Stimulated activated CD4-positive, alpha-beta T cell treated with anti-CD3 and anti-CD28 coated beads, Interleukin-2, amount 100 ng/mL, for 48 hours (primary cell): Measurements from ENCODE around the gene SEMA5A.
"Not testable (repeated sequence)": the region's sequence is repeated elsewhere in the genome, so short reads cannot be mapped to it uniquely, and the experiment has no call there.

Experiments
- DNase-seq, 2 donors: peaks; one replicate each; pipeline ENCODE4 v3.0.0-alpha.2; 2020

SEMA5A gene

DNA sequence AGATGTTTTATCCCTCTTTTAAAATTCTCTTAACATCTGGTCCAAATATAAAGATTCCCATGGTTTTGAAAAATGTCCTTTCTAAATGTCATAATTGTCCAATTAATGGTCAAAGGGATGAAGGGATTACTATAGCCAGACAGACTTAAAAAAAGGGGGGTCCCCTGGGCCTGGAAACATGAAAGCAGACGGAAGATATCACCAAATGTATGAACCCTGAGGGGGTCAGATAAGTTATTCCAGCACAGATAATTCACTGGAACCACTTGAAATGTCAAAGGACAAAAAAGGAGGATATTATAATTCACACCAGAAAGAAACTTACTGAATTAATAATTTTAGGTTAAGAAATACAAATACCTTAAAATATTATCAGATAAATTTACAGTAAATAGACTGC is 155.8 kb downstream of the SEMA5A start:
- DNase-seq: no peak

DNA sequence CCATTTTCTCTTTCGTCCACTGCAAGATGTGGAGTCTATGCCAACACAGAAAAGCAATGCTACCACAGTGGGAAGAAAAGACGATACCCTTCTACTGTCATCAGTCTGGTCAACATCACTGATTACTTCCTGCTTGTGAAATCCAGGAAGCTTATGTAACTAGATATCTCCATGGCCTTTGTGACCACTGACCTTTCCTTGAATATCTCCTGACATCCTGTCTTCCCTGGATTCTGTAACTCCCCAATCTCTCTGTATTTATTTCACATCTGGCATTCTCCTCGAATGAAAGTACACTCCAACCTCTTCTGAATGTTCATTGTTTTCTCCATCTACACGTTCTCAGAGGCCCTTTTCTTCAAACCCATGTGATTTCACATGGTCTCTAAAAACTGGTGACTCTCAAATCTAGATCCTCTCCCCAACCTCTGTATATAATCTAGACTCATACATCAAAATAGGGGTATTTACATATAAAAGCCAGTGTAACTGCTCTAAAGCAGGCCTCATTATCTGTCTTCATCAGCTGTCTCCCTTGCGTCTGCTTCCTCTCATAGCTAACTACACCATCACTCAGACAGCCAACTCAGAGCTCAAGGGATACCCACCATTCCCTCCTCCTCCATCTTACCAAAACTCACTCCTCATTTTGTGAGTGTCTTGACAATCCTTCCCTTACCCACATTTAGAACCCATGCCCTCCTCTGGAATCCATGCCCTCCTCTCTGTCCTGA is 156.8 kb downstream of the SEMA5A start:
- no peak for DNase-seq

DNA sequence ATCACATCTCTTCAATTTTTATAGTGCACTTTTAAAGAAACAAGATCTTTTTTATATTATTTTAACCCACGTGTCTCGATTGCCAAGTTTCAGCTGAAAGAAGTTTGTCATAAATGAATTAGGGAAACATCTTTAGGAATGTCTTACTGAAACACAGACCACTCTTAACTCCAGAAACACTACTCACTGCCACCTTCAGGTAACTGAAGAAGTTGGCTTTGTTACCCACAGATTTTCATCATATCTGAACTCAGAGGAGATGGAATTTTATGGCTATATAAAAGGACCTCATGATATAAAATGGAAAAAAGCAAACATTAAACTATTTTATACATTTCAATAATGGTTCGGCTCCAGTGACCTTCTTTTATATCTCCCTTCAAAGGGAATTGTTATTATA is 158.0 kb downstream of the SEMA5A start:
- DNase-seq: no peak

GRCh38 chr5:9386945-9387344 is 158.9 kb downstream of the SEMA5A start:
- DNase-seq: no peak

DNA sequence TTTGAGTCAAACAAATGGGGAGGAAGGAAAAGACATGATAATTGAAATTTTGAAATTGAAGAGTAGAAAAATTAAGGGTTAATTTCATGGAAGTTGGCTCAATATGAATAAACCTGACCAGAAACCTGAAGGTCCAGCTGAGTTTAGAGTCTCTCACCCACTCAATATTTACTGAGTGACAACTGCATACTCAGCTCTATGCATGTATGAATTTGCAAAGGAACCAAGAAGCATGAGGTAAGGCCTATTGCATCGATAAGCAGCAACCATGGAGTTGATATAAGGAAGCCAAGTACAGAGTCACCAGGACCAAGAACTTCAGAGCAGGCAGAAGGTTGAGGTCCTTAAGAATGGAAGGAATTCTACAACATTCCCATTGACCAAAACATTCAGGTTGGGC is 163.4 kb downstream of the SEMA5A start:
- no peak for DNase-seq

GRCh38 chr5:9381464-9381863 is 164.4 kb downstream of the SEMA5A start:
- no peak for DNase-seq

DNA sequence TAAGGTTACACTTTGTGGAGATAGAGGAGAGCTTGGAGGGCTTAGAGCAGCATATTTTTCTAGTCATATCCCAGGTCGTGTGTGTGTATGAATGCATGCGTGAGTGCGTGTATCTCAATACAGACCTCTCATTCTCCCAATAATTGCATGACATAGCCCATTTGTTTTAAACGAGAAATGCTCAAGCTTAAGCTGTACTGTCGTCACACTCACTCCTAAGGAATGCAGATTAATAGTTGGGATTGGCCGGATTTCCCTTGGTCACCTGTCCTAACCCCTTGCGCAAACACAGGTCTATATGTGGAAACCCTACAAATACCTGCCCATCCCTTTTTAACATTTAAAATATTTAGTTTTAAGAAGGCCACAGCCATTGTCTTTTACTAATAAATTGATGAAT is 165.8 kb downstream of the SEMA5A start:
- DNase-seq: no peak

DNA sequence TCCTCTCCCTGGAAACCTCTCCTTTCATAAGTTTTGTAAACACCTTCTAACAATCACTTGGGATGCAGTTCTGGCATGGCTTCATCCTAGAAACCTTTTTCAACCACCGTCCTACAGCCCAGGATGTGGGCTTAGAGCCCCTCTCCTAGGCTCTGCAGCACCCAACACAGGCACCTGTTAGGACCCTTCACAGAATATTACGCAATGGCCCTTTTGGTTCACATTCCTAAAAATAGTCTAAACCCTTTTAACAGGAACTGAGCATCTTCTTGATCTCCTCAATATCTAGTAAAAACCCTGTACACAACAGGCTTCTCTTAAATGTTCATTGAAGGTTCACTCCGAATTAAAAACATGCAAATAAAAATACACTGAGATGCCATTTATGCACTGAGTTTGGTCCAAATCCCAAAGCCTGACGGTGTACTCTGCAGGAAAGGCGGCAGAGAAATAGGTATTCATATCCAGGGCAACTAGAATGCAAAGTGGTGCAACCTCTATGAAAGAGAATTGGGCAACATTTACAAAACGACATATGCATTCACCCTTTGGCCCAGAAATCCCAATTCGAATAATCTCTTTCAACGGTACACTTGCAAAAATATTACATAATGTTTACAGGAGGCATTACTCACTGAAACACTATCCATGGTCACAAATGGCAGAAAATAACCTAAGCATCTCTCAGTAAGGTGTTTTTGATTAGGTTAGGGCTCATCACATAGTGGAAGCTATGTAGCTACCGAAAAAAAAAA is 169.3 kb downstream of the SEMA5A start:
- no peak for DNase-seq

DNA sequence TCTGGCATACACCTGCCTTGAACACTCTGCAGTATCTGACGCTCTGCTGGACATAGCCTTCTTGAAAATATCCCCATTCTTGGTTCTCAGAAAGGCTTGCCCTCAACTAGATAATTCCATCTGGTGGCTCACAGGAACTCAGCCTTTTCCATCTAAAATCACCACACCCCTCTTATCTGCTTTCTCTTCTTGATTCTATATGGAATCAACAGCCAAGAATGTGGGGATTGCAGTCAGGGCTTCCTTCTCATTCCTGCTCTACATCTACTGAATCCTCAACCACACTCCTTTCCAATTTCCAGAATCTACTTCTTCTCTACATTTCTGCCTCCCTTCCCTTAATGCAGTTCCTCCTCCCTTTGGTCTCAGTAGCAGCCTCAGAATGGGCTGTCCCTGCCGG is 170.1 kb downstream of the SEMA5A start:
- no peak for DNase-seq

DNA sequence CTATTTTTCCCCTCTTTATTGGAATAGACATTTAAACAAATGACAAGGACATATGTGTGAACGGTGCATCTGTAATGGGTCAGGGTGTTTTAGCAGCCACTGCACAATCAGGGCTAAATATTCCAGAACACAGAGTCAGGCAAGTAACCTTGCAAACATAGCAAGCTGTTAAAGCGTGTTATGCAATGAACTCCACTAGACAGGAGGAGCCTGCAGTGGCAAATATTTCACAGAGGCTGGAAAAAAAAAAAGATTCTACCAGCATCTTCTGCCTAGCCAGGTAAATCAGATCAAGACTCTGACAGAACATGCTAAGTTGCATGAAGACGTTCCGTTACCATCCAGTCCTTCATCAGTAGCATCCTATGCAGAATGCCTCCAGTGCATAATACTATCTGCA is 171.8 kb downstream of the SEMA5A start:
- DNase-seq: no peak

DNA sequence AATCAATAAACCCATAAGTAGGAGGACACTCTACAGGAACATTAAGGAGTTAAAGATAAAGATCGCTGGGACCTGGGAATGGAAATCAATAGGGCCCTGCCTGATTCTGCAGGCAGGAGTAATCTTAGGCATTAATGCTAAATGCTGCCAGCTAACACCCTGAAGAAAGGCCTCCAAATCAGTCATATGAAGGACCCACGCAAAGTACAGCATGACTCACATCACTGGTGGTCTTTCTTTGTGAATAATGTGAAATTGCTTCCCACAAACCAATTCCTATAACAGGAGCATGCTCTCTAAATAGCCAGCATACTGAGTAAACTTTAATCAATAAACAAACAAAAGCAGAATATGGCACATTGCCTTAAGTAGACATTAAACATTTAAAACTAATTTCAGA is 172.3 kb downstream of the SEMA5A start:
- DNase-seq: no peak

DNA sequence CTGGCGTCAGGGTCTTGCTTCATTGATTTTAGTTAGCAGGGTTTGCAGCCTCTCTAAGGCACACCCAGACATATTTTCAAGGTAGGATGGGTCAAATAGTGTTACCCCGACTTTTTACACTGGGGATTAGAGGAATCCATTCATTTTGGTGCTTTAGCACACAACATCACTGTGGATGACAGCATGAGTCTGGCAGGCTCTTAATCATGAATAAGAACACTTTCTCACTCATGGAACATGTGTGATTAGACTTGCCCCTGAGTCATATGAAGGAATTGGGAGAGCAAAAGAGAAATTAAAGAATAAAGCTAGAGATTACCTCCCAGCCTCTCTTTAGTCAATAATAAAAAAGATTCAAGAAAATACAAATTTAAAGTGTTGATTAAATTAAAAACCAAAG is 175.6 kb downstream of the SEMA5A start:
- no peak for DNase-seq

- DNase-seq: no peak
These were observed 180.4 kb downstream of the SEMA5A start for GRCh38 chr5:9365512-9365911.

DNA sequence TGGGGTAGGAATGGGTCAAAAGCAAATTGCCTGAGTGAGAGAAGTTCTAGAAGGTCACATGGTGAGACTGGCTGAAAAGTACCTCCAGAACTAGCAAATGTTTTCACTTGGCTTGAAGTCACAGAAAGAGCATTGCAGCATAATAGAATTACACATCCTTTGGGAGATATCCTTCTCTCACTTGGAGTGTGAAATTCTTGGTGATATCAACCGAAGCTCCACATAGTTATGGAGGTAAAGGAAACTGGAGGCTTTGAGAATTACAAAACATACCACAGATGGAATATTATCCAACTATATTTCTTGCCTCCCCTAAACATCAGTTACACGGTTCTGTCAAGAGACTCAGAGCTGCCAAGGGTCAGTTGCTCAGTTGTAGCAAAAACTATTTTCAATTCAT is 182.4 kb downstream of the SEMA5A start:
- DNase-seq: no peak

DNA sequence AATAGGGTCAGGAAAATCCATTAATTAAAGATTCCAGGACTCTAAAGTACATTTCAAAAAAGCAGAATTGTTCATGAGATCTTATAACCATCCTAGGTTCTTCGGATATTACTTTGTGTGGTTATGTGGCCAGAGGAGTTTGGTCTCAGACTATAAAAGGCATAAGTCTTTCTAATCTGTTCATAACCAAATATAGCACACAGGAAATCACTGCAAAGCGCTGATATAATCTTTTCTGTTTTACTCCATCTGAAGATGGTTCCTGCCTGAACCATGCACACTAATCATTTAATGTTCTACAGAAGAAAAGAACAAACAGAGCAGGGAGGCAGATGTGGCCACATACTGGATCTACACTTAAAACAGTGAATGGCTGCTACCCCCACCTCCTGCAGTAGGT is 182.8 kb downstream of the SEMA5A start:
- no peak for DNase-seq

DNA sequence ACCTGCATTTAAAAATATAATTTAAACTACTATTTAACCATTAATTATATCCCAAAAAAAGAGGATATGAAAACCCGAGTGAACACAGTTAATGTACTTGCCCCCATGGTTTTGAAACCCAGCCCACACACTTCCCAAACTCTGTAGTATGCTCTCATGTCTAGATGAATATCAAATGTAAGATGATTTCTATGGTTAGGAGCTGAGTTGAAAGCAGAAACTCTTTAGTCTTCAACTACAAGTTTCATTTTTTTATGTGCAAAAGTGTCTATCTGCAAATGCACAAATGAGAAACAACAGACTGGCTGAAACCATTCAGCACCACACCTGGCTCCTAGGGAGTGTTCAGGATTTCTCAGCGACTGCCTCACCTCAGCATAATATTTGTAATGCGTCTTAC is 183.3 kb downstream of the SEMA5A start:
- DNase-seq: no peak

DNA sequence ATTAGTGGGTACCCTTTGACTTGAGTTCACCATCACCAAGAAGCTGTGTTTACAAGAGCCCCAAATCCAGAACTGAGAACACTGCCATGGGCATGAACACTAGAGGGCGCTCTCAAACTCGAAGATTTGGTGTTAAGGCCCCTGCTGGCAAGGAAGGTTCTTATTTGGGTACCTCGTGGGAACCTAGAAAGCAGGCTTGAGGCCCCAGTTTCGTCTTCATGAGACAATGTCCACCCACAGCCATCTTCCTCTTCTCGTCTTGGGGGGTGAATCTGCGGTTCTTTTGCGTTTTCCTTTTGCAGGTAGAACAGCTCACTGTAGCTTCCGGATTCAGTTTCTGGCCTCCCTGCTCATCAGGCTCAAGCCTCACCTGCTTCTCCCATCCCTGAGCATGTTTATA is 184.0 kb downstream of the SEMA5A start:
- DNase-seq: peak; percentile 8 to 32

- DNase-seq: no peak
These were observed 186.8 kb downstream of the SEMA5A start for GRCh38 chr5:9358961-9359685.

DNA sequence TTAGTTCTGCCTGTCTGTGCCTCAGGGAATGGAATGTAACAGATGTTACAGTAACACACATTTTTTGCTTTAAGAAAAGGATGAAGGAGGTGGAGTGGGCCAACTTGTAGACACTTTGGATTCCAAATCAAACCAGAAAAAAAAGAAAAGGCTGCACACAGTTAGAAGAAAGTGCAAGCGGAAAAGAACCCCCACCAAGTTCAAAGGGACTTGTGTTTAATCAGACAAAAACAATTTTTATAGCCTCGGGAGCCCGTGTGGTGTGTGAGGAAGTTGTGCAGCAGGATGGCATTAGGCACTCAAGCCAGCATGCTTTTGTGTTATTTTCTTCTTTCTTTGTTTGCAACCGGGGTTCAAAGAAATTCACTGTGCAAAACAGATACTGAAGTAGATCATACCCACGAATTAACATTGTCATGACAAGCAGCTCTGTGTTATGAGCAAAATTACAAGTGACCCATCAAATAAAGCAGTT is 189.5 kb downstream of the SEMA5A start:
- DNase-seq: no peak

DNA sequence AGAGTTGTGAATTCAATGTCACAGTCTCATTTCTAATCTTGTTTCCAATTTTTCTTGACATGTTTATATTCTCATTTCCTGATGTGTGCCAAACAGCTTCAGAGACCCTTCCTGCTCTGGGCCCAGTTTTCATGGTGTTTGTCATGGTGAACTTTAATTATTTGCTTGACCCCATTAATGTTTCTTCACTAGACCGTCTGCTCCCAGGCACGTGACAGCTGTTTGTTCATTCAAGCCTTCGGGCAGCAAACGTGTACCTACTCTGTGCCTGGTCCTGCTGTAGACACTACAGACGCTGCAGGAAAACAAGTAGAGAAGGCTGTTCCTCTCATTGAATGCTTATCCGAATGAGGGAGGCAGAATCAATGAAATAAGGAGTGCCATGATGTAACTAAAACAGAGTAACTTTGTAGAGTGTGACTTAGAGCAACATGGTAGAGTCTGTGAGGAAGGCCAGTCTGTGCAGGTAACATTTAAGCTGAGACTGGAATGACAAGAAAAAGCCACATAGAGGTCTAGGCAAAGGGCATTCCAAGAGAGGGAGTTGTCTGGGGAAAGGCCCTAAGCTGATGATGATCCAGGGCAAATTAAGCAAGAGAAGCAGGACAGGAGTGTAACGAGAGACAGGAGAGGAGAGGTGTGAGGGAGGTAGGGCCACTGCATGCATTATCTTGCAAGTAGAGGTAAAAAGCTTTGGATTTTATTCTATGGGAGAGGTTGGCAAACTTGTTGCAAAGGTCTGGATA is 191.4 kb downstream of the SEMA5A start:
- DNase-seq: no peak

DNA sequence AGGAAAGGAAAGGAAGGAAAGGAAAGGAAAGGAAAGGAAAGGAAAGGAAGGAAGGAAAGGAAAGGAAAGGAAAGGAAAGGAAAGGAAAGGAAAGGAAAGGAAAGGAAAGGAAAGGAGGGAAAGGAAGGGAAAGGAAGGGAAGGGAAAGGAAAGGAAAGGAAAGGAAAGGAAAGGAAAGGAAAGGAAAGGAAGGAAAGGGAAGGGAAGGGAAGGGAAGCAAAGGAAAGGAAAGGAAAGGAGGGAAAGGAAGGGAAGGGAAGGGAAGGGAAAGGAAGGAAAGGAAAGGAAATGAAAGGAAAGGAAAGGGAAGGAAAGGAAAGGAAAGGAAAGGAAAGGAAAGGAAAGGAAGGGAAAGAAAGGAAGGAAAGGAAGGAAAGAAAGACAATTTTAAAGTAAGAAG is 192.8 kb downstream of the SEMA5A start:
- DNase-seq: not testable (repeated sequence)

DNA sequence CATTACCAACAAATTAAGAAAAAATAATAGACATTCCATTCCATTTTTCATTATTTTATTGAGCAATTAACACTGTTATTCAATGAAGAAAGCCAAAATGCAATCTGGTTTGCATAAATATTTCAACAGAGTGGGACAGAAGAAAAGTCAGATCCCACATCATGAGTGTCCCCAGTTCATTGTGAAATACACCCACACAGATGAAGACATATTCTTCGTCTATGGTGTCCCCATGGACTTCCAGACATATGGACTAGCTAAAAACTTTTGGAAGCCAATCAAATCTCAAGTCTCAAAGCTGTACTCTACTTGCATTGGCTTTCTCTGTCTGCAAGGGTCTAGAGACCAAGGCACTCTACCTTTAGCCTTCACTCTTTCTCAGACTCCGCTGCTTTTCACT is 194.3 kb downstream of the SEMA5A start:
- DNase-seq: no peak

- no peak for DNase-seq
These were observed 195.5 kb downstream of the SEMA5A start for GRCh38 chr5:9350301-9350797.
